ENCODE data around the gene PPA1.

GRCh38 chr10:70233939-70234300 is 691 bp upstream of the PPA1 start:
- TF ChIP-seq CTCF (IDR thresholded peaks at IDR 0.05) (no peak), POLR2A (IDR thresholded peaks at IDR 0.05) (no peak)

Measured in thyroid gland (tissue), 4 donors.